ENCODE data around the gene DLG2. TPM values are rescaled to one million over a fixed set of nuclear protein-coding genes. Genes with fewer than 3 reads are reported as not detected.
"Not testable (repeated sequence)": the region's sequence is repeated elsewhere in the genome, so short reads cannot be mapped to it uniquely, and the experiment has no call there.

The DLG2 gene
- total RNA-seq, 2 donors from 2014 or later: 5.9 to 7.4 TPM

DNA sequence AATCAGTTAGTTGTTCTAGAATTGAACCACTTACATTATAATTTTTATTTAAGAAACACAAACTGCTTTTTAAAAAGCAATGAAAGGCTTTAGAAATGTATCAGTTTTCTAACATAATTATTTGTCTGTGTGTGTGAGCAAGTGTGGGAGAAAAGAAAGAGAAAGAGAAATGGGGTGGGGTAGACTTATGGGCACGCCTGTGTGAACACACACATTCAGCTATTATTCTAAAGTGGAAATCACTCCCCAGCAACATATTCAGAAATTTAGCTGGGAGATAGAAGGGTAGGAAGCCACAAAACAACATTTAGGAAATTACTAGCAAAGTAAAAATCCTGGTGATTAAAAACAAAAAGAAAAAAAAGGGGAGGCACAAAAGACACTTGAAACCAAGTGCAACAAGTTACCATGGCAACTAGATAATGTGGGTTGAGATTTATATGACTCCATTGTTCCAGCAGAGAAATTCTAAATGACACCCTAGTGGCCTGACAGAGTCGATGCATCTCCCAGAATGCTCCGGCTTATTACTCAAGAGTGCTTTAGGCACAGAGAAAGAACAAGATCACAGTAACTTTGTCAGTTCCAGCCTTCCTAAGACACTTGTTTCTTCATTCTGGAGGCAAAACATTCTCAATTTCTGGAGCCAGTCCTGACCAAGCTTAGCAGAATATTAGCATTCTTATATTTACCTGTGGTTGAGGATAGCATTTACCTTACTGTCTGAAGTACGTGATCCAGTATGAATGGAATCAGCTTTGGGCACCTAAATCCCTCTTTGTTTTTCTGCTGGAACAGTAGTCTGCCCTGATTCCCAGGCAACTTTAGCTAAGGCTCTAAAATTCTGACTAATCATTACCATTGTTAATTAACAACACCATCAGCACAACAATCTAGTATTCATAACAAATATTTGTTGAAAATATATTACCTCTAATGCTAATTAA, 444.4 kb downstream of the DLG2 start:
- ATAC-seq (no peak), DNase-seq (no peak)
- intact Hi-C loops (cut with DNase I): no loop called here

DNA sequence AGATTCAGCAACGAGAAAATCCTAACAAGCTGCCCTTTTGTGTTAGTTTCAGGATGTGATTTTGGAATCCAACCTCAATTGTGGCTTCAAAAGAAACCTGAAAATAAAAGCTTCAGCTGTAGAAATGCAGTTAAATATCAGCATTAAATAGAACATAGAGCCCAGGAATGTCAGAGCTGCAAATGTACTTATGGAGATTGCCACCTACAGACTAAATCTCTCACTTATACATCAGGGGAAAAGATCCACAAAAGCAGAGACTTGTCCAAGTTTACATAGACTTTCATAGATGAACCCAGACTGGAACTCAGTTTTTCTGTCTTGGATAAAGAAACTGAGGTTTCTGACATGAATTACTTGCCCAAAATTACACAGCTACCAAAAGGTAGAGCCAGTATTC, 446.6 kb downstream of the DLG2 start:
- no peak for ATAC-seq
- intact Hi-C loops (cut with DNase I): no loop called here
- no peak for DNase-seq

- intact Hi-C loops (cut with DNase I): no loop called here
- DNase-seq: no peak
- no peak for ATAC-seq
Measured at GRCh38 chr11:85171648-85172257, 455.4 kb downstream of the DLG2 start.

GRCh38 chr11:85170184-85170583, 457.0 kb downstream of the DLG2 start:
- no peak for ATAC-seq
- intact Hi-C loops (cut with DNase I): no loop called here
- DNase-seq: no peak

GRCh38 chr11:85167471-85167870, 459.7 kb downstream of the DLG2 start:
- intact Hi-C loops (cut with DNase I): no loop called here
- ATAC-seq (no peak), DNase-seq (no peak)

- no peak for DNase-seq
- intact Hi-C loops (cut with DNase I): no loop called here
- no peak for ATAC-seq
Measured at GRCh38 chr11:85167038-85167437, 460.1 kb downstream of the DLG2 start.

DNA sequence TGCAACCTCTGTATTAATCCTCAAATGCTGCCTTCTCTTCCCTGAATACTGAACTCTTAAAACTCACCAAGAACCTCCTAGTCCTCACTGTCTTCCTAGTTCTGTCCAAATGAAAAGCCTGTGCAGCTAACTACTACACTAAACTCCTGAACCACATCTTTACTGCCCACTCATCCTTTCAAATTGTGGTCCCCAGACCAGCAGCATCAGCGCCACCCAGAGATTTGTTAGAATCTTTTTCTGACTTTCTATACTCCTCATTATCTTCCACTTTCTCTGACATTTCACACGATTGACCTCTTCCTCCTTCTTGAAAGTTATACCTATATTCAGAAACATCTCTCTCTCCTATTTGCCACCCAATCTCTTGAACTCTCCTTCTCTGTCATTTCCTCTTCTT, 461.3 kb downstream of the DLG2 start:
- DNase-seq (no peak), ATAC-seq (no peak)
- intact Hi-C loops (cut with DNase I): no loop called here

DNA sequence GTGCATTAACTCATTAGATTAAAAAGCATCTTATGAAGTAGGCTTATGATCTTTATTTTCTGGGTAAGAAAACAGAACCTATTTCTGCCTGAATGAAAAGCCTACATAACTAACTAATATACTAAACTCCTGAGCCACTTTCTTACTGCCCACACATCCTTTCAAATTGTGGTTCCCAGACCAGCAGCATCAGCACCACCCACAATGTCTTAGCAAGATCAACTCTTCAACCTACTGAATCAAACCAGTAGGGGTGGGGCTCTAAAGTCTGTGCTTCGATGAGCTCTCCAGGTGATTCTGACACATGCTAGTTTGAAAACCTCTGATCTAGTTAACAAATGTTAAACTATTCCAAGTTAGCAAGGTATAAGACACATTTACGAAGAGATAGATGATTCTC, 462.4 kb downstream of the DLG2 start:
- ATAC-seq (no peak), DNase-seq (no peak)
- intact Hi-C loops (cut with DNase I): no loop called here

DNA sequence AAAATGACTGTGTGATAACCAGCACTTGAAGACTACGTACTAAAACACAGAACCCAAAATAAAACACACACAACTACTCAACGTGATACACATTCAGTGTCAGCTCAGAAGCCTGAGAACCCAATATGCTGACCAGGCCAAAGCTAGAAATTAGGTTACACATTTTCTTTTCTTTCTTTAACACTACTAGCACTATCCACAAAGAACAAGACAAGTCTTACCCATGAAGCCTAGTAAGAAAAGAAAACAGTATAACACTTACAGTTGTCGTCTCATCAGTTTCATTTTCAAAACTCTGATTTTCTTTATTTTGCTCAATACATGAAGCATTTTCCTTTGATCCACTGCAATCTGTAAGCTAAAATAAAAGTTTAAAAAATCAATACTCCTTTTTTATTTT, 472.9 kb downstream of the DLG2 start:
- ATAC-seq (no peak), DNase-seq (no peak)
- intact Hi-C loops (cut with DNase I): no loop called here

DNA sequence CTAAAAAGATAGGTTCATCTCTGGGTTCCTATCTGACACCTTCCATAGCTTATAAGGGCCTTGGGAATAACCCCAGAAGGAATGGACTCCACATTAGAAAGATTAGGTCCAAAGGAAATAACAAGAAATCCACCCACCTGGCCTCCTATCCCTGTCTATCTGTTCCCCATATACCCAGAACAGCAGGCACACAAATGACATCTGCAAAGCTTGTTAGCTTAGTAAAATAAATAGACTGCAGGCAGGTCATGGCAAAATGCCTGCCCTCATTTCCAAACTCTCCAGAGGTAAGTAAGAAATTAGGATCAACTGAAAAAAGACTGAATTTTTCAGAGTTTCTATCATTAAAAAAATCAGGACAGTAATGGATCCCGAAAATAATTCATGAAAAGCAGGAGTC, 489.5 kb downstream of the DLG2 start:
- DNase-seq: no peak
- no peak for ATAC-seq
- intact Hi-C loops (cut with DNase I): no loop called here

GRCh38 chr11:85133636-85134035, 493.5 kb downstream of the DLG2 start:
- intact Hi-C loops (cut with DNase I): no loop called here
- ATAC-seq: no peak

GRCh38 chr11:85132851-85133585, 494.1 kb downstream of the DLG2 start:
- intact Hi-C loops (cut with DNase I): no loop called here
- DNase-seq (no peak), ATAC-seq (no peak)

More at GRCh38 chr11:85133636-85134035, 493.5 kb downstream of the DLG2 start:
- DNase-seq: no peak

GRCh38 chr11:85127349-85127748, 499.8 kb downstream of the DLG2 start:
- ATAC-seq: no peak
- DNase-seq: no peak
- intact Hi-C loops (cut with DNase I): no loop called here

DNA sequence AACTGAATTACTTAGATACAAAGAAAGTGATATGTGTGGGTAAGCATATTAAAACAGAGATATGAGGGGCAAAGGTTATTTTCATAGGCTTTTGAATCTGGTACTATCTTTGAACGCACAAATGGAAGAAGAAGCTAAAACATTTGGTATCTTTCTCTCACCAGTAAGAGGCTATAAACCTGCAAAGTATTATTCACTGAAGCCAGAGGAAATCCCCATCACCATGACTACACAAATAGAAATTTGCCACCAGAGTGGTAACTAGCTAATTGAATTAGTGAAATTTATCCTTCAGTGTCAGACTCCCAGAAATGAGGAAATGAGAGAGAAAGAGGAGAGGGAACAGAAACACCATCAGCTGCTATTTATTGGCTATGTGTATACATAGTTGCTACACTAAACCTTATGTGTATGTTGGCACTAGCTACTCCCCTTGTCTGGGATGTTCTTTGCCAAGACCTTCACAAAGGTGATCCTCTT, 503.4 kb downstream of the DLG2 start:
- ATAC-seq (no peak), DNase-seq (no peak)
- intact Hi-C loops (cut with DNase I): no loop called here

DNA sequence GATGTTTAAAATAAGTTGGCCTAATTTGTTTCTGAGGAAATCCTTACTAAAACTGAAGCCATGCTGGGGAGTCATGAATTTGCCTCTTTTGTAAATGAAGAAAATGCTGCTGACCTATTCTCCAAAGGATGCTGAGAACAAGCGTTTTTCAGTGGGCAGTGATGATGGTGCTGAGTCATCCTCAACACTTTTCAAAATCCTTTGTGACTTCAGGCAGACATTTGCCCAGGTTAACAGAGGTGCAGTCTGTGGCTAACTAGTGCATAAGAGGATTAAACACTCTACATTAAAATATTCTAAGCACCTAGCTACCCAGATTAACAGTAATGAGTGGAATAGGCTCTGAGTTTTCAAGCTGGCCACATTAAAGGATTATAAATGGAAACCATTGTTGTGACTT, 509.0 kb downstream of the DLG2 start:
- DNase-seq (no peak), ATAC-seq (no peak)
- intact Hi-C loops (cut with DNase I): no loop called here

GRCh38 chr11:85115798-85116197, 511.3 kb downstream of the DLG2 start:
- no peak for ATAC-seq
- no peak for DNase-seq
- intact Hi-C loops (cut with DNase I): no loop called here

GRCh38 chr11:85114786-85115185, 512.4 kb downstream of the DLG2 start:
- ATAC-seq (no peak), DNase-seq (no peak)
- intact Hi-C loops (cut with DNase I): no loop called here

DNA sequence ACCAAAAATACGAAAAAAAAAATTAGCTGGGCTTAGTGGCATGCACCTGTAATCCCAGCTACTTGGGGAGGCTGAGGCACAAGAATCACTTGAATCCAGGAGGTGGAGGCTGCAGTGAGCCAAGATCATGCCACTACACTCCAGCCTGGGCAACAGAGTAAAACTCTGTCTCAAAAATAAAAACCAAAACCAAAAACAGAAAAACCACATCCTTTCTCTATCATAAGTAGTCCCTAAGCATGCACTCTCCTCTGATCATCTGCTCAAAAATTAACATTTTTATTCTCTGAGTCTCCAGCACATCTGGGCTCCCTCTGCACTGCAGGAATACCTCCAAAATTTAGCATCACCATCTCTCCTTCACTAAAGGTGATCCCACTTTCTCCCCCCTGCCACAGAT, 516.9 kb downstream of the DLG2 start:
- ATAC-seq; DNase-seq; intact Hi-C loops (cut with DNase I): not testable (repeated sequence)

DNA sequence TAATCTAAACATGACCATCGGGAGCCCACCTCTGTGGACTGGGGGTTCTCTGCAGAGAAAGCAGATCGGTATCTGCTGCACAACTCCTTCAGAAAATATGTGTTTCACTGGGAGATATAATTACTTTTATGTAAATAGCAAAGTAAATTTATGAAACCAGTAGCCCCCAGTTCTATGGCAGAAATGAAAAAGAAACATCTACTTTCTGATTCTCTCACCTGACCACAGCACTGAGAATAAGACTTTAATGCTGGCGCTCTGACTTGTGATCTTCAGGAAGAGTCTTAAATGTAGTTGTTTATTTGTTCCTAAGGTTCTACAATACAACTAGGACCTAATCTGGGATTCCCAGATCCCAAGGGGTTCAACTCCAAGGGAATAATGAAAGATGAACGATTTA, 518.0 kb downstream of the DLG2 start:
- DNase-seq (no peak), ATAC-seq (no peak)
- intact Hi-C loops (cut with DNase I): no loop called here

- ATAC-seq (no peak), DNase-seq (no peak)
- intact Hi-C loops (cut with DNase I): no loop called here
Measured at GRCh38 chr11:85105868-85106267, 521.3 kb downstream of the DLG2 start.
